ENCODE data around the gene PROB1.

The PROB1 gene

DNA sequence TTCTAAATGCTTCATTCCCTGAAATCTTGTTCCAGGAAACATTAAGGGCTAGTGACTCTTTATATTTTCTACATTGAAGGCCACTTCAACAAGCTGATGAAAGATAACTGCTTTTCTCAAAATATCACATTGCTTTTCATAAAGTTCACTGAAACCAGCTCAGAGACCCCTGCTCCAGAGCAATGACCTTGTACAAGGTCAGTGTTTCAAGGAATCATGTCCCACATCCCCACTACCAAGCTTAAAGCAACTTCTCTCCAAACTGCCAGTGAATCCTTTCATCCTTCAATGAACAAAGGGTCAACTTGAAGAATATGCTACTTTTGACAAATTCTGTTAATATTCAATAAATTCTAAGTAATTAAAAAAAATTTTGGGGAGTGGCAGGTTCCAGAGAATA is 21.0 kb upstream of the PROB1 start:
- Histone ChIP-seq H3K27me3 (ENCODE audit: low read length) (no peaks in the 10 kb centered on the region), H3K4me2 (ENCODE audit: low read depth, low read length, poor library complexity, severe bottlenecking) (no peak overlapping the region), H3K9me2 (replicated peaks; ENCODE audit: insufficient read depth, low read length) (no peaks in the 10 kb centered on the region), H3K36me3 (ENCODE audit: low read length) (no peaks in the 10 kb centered on the region), H3K9me3 (ENCODE audit: insufficient read depth, low read length) (no peaks in the 10 kb centered on the region), H3K9ac (ENCODE audit: low read length) (no peak overlapping the region), H4K20me1 (ENCODE audit: low read depth, low read length) (no peaks in the 10 kb centered on the region), H3K27ac (ENCODE audit: low read depth, low read length) (no peak overlapping the region), H3F3A (ENCODE audit: insufficient read depth) (no peaks in the 10 kb centered on the region), H3K4me3 (ENCODE audit: insufficient read depth, low read length, poor library complexity, severe bottlenecking) (no peak overlapping the region), H3K79me2 (ENCODE audit: insufficient read depth, low read length) (no peaks in the 10 kb centered on the region), H2AFZ (ENCODE audit: low read depth, low read length, severe bottlenecking) (no peak overlapping the region)
- TF ChIP-seq, protein P1, sequence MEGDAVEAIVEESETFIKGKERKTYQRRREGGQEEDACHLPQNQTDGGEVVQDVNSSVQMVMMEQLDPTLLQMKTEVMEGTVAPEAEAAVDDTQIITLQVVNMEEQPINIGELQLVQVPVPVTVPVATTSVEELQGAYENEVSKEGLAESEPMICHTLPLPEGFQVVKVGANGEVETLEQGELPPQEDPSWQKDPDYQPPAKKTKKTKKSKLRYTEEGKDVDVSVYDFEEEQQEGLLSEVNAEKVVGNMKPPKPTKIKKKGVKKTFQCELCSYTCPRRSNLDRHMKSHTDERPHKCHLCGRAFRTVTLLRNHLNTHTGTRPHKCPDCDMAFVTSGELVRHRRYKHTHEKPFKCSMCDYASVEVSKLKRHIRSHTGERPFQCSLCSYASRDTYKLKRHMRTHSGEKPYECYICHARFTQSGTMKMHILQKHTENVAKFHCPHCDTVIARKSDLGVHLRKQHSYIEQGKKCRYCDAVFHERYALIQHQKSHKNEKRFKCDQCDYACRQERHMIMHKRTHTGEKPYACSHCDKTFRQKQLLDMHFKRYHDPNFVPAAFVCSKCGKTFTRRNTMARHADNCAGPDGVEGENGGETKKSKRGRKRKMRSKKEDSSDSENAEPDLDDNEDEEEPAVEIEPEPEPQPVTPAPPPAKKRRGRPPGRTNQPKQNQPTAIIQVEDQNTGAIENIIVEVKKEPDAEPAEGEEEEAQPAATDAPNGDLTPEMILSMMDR (IDR thresholded peaks at IDR 0.05; ENCODE audit: insufficient read depth, low read length, poor library complexity, severe bottlenecking), result no peak
- no peak for TF ChIP-seq EZH2phosphoT487 (conservative IDR thresholded peaks at IDR 0.05; ENCODE audit: low read length)

DNA sequence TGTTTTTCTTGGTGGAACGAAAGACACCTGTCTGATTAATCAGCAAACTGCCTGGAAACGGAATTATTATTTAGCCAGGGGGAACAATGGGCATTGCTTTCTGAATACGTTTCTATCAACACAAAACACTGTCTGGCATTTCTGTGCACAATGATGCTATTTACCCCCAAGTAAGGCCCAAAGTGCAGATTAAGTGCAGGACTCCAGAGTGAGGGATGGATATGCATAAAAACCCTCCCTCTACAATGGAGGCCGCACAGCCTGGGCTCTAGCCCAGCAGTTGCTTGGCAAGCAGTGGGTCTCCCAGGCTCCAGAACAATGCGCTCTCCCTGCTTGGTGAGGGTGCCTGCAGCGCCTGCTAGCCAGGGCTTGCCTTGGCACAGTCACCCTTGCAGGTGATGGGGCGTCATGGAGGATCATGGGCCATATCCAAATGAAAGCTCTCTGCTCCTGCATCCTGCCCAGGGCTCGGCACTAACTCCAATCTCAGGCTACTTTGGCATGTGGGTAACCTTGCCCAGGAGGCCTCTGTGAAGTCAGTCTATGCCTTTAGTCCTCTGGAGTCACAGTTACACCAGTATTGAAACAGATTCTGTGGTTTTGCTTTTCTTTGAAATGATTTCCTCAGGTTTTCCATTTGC is 20.4 kb upstream of the PROB1 start:
- Histone ChIP-seq H3K4me3 (ENCODE audit: insufficient read depth, low read length, poor library complexity, severe bottlenecking) (no peak overlapping the region), H3K27ac (ENCODE audit: low read depth, low read length) (no peak overlapping the region), H3K79me2 (ENCODE audit: insufficient read depth, low read length) (no peaks in the 10 kb centered on the region), H3K4me2 (ENCODE audit: low read depth, low read length, poor library complexity, severe bottlenecking) (no peak overlapping the region), H3K9ac (ENCODE audit: low read length) (no peak overlapping the region), H3F3A (ENCODE audit: insufficient read depth) (no peaks in the 10 kb centered on the region), H3K36me3 (ENCODE audit: low read length) (no peaks in the 10 kb centered on the region), H2AFZ (ENCODE audit: low read depth, low read length, severe bottlenecking) (no peak overlapping the region), H4K20me1 (ENCODE audit: low read depth, low read length) (no peaks in the 10 kb centered on the region), H3K27me3 (ENCODE audit: low read length) (no peaks in the 10 kb centered on the region), H3K9me2 (replicated peaks; ENCODE audit: insufficient read depth, low read length) (no peaks in the 10 kb centered on the region), H3K9me3 (ENCODE audit: insufficient read depth, low read length) (no peaks in the 10 kb centered on the region)
- TF ChIP-seq, protein P1 (IDR thresholded peaks at IDR 0.05; ENCODE audit: insufficient read depth, low read length, poor library complexity, severe bottlenecking), result no peak
- TF ChIP-seq EZH2phosphoT487 (conservative IDR thresholded peaks at IDR 0.05; ENCODE audit: low read length), result no peak

GRCh38 chr5:139414581-139415130 is 19.8 kb upstream of the PROB1 start:
- no peak overlapping the region for H2AFZ ChIP-seq (ENCODE audit: low read depth, low read length, severe bottlenecking)

More at GRCh38 chr5:139414581-139415130, 19.8 kb upstream of the PROB1 start:
- H3K4me2 ChIP-seq (ENCODE audit: low read depth, low read length, poor library complexity, severe bottlenecking), result no peak overlapping the region
- no peaks in the 10 kb centered on the region for H3K9me2 ChIP-seq (replicated peaks; ENCODE audit: insufficient read depth, low read length)
- TF ChIP-seq, protein P1 (IDR thresholded peaks at IDR 0.05; ENCODE audit: insufficient read depth, low read length, poor library complexity, severe bottlenecking), result no peak
- no peak for TF ChIP-seq EZH2phosphoT487 (conservative IDR thresholded peaks at IDR 0.05; ENCODE audit: low read length)
- H3K27ac ChIP-seq (ENCODE audit: low read depth, low read length), result no peak overlapping the region
- H3K36me3 ChIP-seq (ENCODE audit: low read length), result no peaks in the 10 kb centered on the region
- no peak overlapping the region for H3K9ac ChIP-seq (ENCODE audit: low read length)
- H3K27me3 ChIP-seq (ENCODE audit: low read length), result no peaks in the 10 kb centered on the region
- no peaks in the 10 kb centered on the region for H3K9me3 ChIP-seq (ENCODE audit: insufficient read depth, low read length)
- no peaks in the 10 kb centered on the region for H3F3A ChIP-seq (ENCODE audit: insufficient read depth)
- no peaks in the 10 kb centered on the region for H4K20me1 ChIP-seq (ENCODE audit: low read depth, low read length)
- H3K79me2 ChIP-seq (ENCODE audit: insufficient read depth, low read length), result no peaks in the 10 kb centered on the region
- H3K4me3 ChIP-seq (ENCODE audit: insufficient read depth, low read length, poor library complexity, severe bottlenecking), result no peak overlapping the region

Data from SU-DHL-6 (cell line).